Hypothalamus (tissue), 51 donors: ENCODE measurements around the gene MEGF11.

Source experiments
- DNase-seq, 51 donors: peaks; one replicate each; lab custom pipeline; 2025; lab: John Stamatoyannopoulos, UW

Gene MEGF11

GRCh38 chr15:66241087-66241907, 12.3 kb downstream of the MEGF11 start:
- DNase-seq = no peak

GRCh38 chr15:66240240-66240794, 13.2 kb downstream of the MEGF11 start:
- DNase-seq = no peak

GRCh38 chr15:66239514-66239913, 14.0 kb downstream of the MEGF11 start:
- no peak for DNase-seq

GRCh38 chr15:66238318-66238717, 15.2 kb downstream of the MEGF11 start:
- no peak for DNase-seq

- DNase-seq = no peak
Observed at GRCh38 chr15:66237513-66238235, 15.9 kb downstream of the MEGF11 start.

- DNase-seq = no peak
Observed at GRCh38 chr15:66236806-66237375, 16.7 kb downstream of the MEGF11 start.

- no peak for DNase-seq
Observed at GRCh38 chr15:66235866-66236265, 17.7 kb downstream of the MEGF11 start.

GRCh38 chr15:66234798-66235197, 18.8 kb downstream of the MEGF11 start:
- no peak for DNase-seq

- DNase-seq = no peak
Observed at GRCh38 chr15:66233487-66234415, 19.8 kb downstream of the MEGF11 start.

GRCh38 chr15:66232267-66232625, 21.3 kb downstream of the MEGF11 start:
- no peak for DNase-seq

- peak in 1 of 51 donors; percentile 44 for DNase-seq
Observed at GRCh38 chr15:66231394-66232266, 21.9 kb downstream of the MEGF11 start.

- DNase-seq = no peak
Observed at GRCh38 chr15:66229790-66230465, 23.6 kb downstream of the MEGF11 start.

- DNase-seq = no peak
Observed at GRCh38 chr15:66228807-66229735, 24.5 kb downstream of the MEGF11 start.

- no peak for DNase-seq
Observed at GRCh38 chr15:66226736-66227135, 26.8 kb downstream of the MEGF11 start.

- no peak for DNase-seq
Observed at GRCh38 chr15:66225656-66226274, 27.8 kb downstream of the MEGF11 start.

- no peak for DNase-seq
Observed at GRCh38 chr15:66224946-66225345, 28.6 kb downstream of the MEGF11 start.
